ENCODE results near the gene SGCE.

SGCE gene

GRCh38 chr7:94616855-94617254 lies 39.1 kb downstream of the SGCE start:
- H3K27ac ChIP-seq = no peak overlapping the region
- H3K27me3 ChIP-seq (ENCODE audit: insufficient read depth, low read depth, severe bottlenecking) = no peaks in the 10 kb centered on the region
- no peak for DNase-seq
- no peaks in the 10 kb centered on the region for H3K9me3 ChIP-seq (ENCODE audit: severe bottlenecking)
- no peak for TF ChIP-seq CTCF (IDR thresholded peaks at IDR 0.05; ENCODE audit: low read depth, low read length)
- no peak overlapping the region for H3K4me3 ChIP-seq (ENCODE audit: low read depth, low read length)
- H3K36me3 ChIP-seq = peaks cover 13% of the 10 kb centered on the region

GRCh38 chr7:94615666-94616065 lies 40.3 kb downstream of the SGCE start:
- peak; percentile 9 for DNase-seq
- Histone ChIP-seq H3K4me3 (ENCODE audit: low read depth, low read length) (no peak overlapping the region), H3K27ac (no peak overlapping the region), H3K36me3 (peaks cover 9% of the 10 kb centered on the region), H3K27me3 (ENCODE audit: insufficient read depth, low read depth, severe bottlenecking) (no peaks in the 10 kb centered on the region), H3K9me3 (ENCODE audit: severe bottlenecking) (no peaks in the 10 kb centered on the region)
- no peak for TF ChIP-seq CTCF (IDR thresholded peaks at IDR 0.05; ENCODE audit: low read depth, low read length)

GRCh38 chr7:94612661-94613060 lies 43.3 kb downstream of the SGCE start:
- Histone ChIP-seq H3K27ac (no peak overlapping the region), H3K36me3 (peaks cover 9% of the 10 kb centered on the region), H3K4me3 (ENCODE audit: low read depth, low read length) (no peak overlapping the region), H3K27me3 (ENCODE audit: insufficient read depth, low read depth, severe bottlenecking) (no peaks in the 10 kb centered on the region), H3K9me3 (ENCODE audit: severe bottlenecking) (no peaks in the 10 kb centered on the region)
- DNase-seq = no peak
- no peak for TF ChIP-seq CTCF (IDR thresholded peaks at IDR 0.05; ENCODE audit: low read depth, low read length)

- Histone ChIP-seq H3K27ac (no peak overlapping the region), H3K9me3 (ENCODE audit: severe bottlenecking) (no peaks in the 10 kb centered on the region), H3K36me3 (peaks cover 9% of the 10 kb centered on the region), H3K4me3 (ENCODE audit: low read depth, low read length) (no peak overlapping the region), H3K27me3 (ENCODE audit: insufficient read depth, low read depth, severe bottlenecking) (no peaks in the 10 kb centered on the region)
- TF ChIP-seq CTCF (IDR thresholded peaks at IDR 0.05; ENCODE audit: low read depth, low read length) = no peak
- no peak for DNase-seq
Measured at GRCh38 chr7:94612253-94612652, 43.7 kb downstream of the SGCE start.

GRCh38 chr7:94609561-94609960 lies 46.4 kb downstream of the SGCE start:
- TF ChIP-seq CTCF (IDR thresholded peaks at IDR 0.05; ENCODE audit: low read depth, low read length) = no peak
- no peak for DNase-seq
- H3K27ac ChIP-seq = no peak overlapping the region
- H3K9me3 ChIP-seq (ENCODE audit: severe bottlenecking) = no peaks in the 10 kb centered on the region
- no peak overlapping the region for H3K4me3 ChIP-seq (ENCODE audit: low read depth, low read length)
- peaks cover 6% of the 10 kb centered on the region; the same call in 1 of the 2 replicates for H3K36me3 ChIP-seq
- H3K27me3 ChIP-seq (ENCODE audit: insufficient read depth, low read depth, severe bottlenecking) = no peaks in the 10 kb centered on the region

GRCh38 chr7:94605031-94605430 lies 50.9 kb downstream of the SGCE start:
- H3K27me3 ChIP-seq (ENCODE audit: insufficient read depth, low read depth, severe bottlenecking) = no peaks in the 10 kb centered on the region
- peaks cover 7% of the 10 kb centered on the region for H3K36me3 ChIP-seq
- H3K9me3 ChIP-seq (ENCODE audit: severe bottlenecking) = no peaks in the 10 kb centered on the region
- no peak overlapping the region for H3K27ac ChIP-seq
- no peak for DNase-seq
- TF ChIP-seq CTCF (IDR thresholded peaks at IDR 0.05; ENCODE audit: low read depth, low read length) = no peak
- no peak overlapping the region for H3K4me3 ChIP-seq (ENCODE audit: low read depth, low read length)
